Measurements from ENCODE around the gene SLC6A13. TPM values are rescaled to one million over a fixed set of nuclear protein-coding genes. Genes with fewer than 3 reads are reported as not detected.
"Not testable (repeated sequence)": the region's sequence is repeated elsewhere in the genome, so short reads cannot be mapped to it uniquely, and the experiment has no call there.

The SLC6A13 gene
- polyA plus RNA-seq, 1 experiment = not detected

- Histone ChIP-seq H3K36me3 (ENCODE audit: control insufficient read depth, insufficient read depth, low read length) (no peaks in the 10 kb centered on the region), H3K4me3 (ENCODE audit: low read depth, low read length) (no peak overlapping the region), H3K27me3 (ENCODE audit: control insufficient read depth, insufficient read depth, low read length) (no peaks in the 10 kb centered on the region)
- no peak for DNase-seq (ENCODE audit: low read depth)
- ChIA-PET POLR2A (no interaction called here), CTCF (interaction anchor here (1.0 kb wide), 1 partner anchor 9 kb away, joined by 3 read pairs; no protein-coding TSS in a partner anchor)
- no peak for TF ChIP-seq CTCF (IDR thresholded peaks at IDR 0.05; ENCODE audit: insufficient read depth, low read depth, low read length)
Observed at GRCh38 chr12:238736-239398, 23.8 kb downstream of the SLC6A13 start.

- Histone ChIP-seq H3K4me3 (ENCODE audit: low read depth, low read length) (no peak overlapping the region), H3K36me3 (ENCODE audit: control insufficient read depth, insufficient read depth, low read length) (no peaks in the 10 kb centered on the region), H3K27me3 (ENCODE audit: control insufficient read depth, insufficient read depth, low read length) (peaks cover 3% of the 10 kb centered on the region)
- no peak for DNase-seq (ENCODE audit: low read depth)
- no peak for TF ChIP-seq CTCF (IDR thresholded peaks at IDR 0.05; ENCODE audit: insufficient read depth, low read depth, low read length)
- POLR2A ChIA-PET = no interaction called here
- CTCF ChIA-PET = interaction anchor here (1.0 kb wide), 1 partner anchor 8 kb away, joined by 3 read pairs; no protein-coding TSS in a partner anchor
Observed at GRCh38 chr12:238116-238515, 24.5 kb downstream of the SLC6A13 start.

- no peak for DNase-seq (ENCODE audit: low read depth)
- TF ChIP-seq CTCF (IDR thresholded peaks at IDR 0.05; ENCODE audit: insufficient read depth, low read depth, low read length) = no peak
- peaks cover 9% of the 10 kb centered on the region for H3K27me3 ChIP-seq (ENCODE audit: control insufficient read depth, insufficient read depth, low read length)
- no peaks in the 10 kb centered on the region for H3K36me3 ChIP-seq (ENCODE audit: control insufficient read depth, insufficient read depth, low read length)
- H3K4me3 ChIP-seq (ENCODE audit: low read depth, low read length) = no peak overlapping the region
- ChIA-PET POLR2A (no interaction called here), CTCF (no interaction called here)
Observed at GRCh38 chr12:237026-237815, 25.4 kb downstream of the SLC6A13 start.

- Histone ChIP-seq H3K27me3 (ENCODE audit: control insufficient read depth, insufficient read depth, low read length) (peaks cover 10% of the 10 kb centered on the region), H3K4me3 (ENCODE audit: low read depth, low read length) (no peak overlapping the region), H3K36me3 (ENCODE audit: control insufficient read depth, insufficient read depth, low read length) (no peaks in the 10 kb centered on the region)
- ChIA-PET CTCF (no interaction called here), POLR2A (no interaction called here)
- no peak for TF ChIP-seq CTCF (IDR thresholded peaks at IDR 0.05; ENCODE audit: insufficient read depth, low read depth, low read length)
- no peak for DNase-seq (ENCODE audit: low read depth)
Observed at GRCh38 chr12:236445-236844, 26.2 kb downstream of the SLC6A13 start.

- POLR2A ChIA-PET; H3K36me3 ChIP-seq (ENCODE audit: control insufficient read depth, insufficient read depth, low read length); DNase-seq (ENCODE audit: low read depth); CTCF ChIA-PET; H3K4me3 ChIP-seq (ENCODE audit: low read depth, low read length): not testable (repeated sequence)
- peaks cover 12% of the 10 kb centered on the region for H3K27me3 ChIP-seq (ENCODE audit: control insufficient read depth, insufficient read depth, low read length)
Observed at GRCh38 chr12:235967-236366, 26.7 kb downstream of the SLC6A13 start.

Data from BJ (cell line).